CD4-positive, alpha-beta T cell treated with Interleukin-17A for 1 hour (primary cell): ENCODE data around the gene LY6G6C.
"Not testable (repeated sequence)": the region's sequence is repeated elsewhere in the genome, so short reads cannot be mapped to it uniquely, and the experiment has no call there.

Source experiments
- DNase-seq: peaks from one replicate; pipeline ENCODE4 v3.0.0-alpha.2; 2020

Gene LY6G6C

DNA sequence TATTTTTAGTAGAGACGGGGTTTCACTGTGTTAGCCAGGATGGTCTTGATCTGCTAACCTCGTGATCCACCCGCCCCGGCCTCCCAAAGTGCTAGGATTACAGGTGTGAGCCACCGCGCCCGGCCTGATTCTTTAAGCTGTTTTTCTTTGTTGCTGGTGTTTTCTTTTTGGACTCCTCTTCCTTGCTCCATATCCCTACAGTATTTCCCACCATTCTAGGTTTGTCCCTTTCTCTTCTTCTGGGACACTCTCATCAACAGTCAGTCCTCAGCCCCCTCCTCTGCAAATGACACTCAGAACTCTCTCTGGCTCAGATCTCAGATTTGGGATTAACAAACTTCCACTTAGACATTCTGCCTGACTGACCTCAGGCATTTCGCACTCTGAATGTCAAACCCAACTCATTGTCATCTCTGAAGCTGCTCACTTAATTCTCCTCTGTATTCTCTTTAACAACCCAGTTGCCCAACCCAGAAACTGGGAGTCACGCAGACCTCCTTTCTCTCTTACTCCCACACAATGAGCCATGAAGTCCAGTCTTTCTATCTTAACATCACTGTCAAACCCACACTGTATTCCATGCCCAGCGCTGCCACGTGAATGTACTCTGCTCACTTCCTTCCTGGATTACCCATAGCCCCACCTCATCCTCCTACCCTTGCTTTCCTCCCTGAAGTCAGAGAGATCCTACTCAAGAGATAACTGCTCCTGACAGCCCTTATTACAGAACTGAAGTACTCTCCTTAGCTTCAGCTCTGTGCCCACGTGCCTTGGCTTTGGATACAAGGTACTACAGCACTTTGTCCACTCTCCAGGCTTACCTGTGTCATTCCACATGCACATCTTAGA lies 4.2 kb upstream of the LY6G6C start:
- no peak for DNase-seq

DNA sequence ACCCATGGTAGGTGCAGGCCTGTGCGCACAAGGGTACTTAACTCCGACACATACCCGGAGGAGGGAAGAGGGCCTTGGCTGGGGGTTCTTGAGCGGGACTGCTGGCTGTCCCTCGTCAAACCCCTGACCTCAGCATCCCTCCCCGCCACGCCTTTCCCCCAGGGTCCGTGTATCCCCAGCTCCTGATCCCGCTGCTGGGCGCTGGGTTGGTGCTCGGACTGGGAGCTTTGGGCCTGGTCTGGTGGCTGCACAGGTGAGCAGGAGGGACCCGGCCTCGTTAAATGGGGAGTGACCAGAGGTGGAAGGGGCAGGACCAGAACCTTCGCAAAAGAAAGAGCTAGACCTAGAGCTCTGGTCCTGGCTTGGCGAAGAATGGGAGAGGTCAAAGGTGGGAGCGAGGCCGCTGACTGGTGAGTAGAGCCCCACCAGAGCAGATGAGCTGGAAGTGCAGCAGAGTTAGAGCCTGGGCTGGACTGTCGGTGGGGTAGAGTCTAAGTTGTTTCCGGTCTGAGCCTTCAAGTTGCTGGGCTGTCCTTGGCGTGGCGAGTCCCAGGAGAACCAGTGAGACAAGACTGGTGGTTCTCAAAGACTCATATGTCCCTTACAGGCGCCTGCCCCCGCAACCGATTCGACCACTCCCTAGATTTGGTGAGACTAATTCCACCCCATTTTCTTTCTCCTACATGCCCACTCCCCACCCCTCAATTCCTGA lies 2.6 kb upstream of the LY6G6C start:
- no peak for DNase-seq

DNA sequence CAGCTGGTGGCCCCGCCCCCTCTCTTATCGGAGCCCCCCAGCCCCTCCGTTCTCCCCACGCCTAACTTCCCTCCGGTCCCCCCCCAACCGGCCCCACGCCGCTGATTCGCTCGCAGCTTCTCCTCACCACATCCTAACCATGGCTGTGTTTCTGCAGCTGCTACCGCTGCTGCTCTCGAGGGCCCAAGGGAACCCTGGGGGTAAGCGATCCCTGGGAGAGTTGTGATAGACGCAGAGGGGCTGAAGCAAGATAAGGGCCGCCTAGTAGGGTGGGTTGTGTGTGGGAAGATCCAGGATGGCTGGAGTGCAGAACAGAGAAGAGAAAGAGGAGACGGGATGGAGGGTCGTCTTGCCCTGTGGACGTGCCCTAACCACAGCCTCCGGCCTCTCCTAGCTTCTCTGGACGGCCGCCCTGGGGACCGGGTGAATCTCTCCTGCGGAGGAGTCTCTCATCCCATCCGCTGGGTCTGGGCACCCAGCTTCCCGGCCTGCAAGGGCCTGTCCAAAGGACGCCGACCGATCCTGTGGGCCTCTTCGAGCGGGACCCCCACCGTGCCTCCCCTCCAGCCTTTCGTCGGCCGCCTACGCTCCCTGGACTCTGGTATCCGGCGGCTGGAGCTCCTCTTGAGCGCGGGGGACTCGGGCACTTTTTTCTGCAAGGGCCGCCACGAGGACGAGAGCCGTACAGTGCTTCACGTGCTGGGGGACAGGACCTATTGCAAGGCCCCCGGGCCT lies 1.9 kb upstream of the LY6G6C start, which contains the start of gene MPIG6B:
Gene MPIG6B, plus strand, starts transcription at position 129 of the 735 bp plus-strand sequence. Its CDS starts 11 bp downstream, at position 140.
- DNase-seq: no peak

DNA sequence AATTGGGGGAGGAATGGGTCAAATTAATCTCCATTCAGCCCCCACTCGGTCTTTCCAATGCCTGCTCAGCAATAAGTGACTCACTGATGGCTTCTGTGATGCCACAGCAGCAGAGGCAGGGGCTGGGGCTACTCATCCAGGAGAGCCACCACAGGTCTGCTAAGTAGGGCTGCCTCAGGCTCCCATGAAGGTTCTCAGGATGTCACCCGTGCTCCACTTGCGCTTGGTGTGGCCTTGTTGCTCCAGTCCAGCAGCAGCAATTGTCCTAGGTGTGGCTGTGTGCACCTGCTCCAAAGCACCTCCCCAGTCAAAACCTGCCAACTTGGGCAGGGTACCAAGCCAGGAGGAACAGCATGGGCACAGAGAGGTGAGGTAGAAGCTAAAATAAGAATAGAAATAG lies 627 bp upstream of the LY6G6C start:
- DNase-seq: no peak

DNA sequence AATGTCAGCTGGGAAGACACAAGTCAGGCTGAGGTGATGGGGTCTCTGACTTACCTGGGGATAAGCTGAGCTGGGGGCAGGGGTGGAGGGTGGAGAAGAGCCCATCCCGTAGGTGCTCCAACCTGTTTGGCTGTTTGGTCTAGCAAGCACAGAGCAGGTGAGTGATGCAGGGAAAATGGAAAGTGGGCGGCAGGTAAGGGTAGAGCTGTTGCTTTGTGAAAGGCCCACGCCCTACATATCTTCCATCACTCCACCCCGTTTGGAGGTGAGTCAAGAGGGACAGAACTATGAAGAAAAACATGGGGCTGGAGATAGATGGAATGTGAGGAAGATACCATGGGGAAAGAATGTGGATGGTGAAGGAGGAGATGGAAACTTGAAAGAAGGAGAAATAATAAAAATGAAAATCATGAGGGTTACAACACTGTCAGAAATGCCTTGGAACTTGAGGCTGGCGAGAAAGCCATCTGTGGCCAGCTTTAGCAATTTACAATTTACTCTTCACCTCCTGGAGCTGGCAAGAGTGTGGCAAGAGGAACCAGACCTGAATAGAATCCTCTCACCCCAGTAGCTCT lies 1.3 kb downstream of the LY6G6C start:
- DNase-seq: no peak

DNA sequence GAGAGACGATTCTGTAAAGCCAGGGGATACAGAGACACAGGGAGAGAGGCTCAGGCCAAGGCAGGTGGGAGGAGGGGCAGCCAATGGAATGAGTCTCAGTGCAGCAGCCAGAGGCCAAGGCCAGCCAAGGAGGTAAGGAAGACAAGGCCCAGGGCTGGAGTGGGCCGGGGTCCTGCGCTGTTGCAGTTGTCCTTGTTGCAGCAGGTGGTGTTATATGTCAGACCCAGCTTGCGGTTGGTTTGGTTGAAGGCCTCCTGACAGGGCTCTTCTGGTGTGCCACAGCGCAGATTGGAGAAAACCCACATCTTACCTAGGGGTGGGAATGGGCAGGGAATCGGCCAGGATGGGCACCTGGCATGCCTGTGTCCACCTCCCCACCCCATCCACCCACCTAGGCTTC lies 2.5 kb downstream of the LY6G6C start:
- no peak for DNase-seq

DNA sequence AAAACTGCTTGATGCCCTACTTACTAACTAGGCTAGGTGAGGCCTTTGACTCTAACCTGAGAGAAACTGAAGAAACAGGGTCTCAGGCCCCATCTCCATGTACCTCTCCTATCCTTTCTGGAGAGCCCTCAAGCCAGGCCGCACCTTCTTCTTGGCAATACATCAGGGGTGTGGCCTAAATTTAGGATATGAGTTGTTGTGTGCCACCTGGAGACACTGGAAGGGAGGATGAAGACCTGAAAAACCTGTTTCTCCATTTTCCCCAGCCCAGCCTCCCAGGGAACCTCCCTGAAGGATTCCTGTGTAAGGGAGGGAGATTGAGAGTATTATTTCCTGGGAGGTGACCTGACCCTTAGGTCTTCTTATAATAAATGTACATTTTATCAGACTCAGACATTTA lies 3.3 kb downstream of the LY6G6C start:
- DNase-seq: no peak

DNA sequence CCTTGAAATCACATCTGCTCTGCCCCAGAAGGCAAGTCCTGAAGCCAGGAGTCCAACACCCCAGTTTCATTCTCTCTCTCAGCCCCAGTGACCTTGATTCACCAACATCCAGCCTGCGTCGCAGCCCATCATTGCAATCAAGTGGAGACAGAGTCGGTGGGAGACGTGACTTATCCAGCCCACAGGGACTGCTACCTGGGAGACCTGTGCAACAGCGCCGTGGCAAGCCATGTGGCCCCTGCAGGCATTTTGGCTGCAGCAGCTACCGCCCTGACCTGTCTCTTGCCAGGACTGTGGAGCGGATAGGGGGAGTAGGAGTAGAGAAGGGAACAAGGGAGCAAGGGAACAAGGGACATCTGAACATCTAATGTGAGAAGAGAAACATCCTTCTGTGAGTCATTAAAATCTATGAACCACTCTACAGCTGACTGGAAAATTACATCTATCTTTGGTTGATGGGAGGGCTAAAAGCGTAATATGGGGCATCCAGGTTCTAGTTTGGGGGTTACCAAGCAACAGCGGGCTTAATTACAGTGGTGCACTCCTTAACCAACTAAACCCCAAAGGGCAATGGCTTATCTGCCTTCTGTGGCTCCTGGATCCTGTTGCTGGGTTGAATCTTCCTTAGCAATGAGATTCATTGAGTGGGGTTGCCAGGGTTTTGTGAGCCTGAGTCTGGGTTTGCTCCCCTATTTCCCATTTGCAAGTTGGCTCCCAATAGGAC lies 3.9 kb downstream of the LY6G6C start:
- DNase-seq: no peak

DNA sequence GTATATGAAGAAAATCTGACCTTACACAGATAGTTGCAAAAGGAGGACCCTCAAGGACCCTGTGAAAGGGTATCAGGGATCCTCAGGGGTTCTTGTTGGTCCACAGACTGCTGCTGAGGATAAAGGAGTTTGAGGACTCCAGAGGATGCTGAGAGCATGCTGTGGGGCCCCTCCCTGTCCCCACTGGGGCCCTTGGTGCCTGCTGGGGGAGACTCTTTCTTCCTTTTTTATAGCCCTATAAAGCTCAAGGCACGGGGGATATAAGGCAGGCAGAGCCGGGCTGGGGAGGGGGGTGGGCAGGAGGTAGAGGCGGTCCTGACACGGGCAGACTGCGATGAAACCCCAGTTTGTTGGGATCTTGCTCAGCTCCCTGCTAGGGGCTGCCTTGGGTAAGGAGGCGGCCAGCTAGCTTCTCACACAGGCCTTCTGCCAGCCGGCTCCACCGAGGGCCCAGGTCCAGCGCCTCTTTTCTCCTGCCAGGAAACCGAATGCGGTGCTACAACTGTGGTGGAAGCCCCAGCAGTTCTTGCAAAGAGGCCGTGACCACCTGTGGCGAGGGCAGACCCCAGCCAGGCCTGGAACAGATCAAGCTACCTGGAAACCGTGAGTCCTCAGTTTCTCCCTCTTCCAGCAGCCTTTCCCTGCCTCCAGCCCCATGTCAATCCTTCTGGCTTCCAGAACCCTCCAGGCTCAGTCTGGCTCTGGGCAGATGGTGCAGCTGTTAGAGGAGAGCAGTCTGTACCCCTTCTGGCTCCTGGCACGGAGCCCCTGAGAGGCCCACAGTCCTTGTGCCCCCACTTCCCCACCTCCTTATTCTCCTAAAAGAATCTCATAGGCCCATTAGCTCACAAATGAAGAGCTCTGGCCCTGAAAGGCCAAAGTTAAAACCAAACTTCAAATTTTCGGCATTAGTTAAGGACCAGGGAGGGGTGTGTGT lies 6.3 kb downstream of the LY6G6C start, which contains the start of gene LY6G6D:
Gene LY6G6D, plus strand, starts transcription at position 327 of the 937 bp plus-strand sequence. Its CDS starts 8 bp downstream, at position 335.
- no peak for DNase-seq

DNA sequence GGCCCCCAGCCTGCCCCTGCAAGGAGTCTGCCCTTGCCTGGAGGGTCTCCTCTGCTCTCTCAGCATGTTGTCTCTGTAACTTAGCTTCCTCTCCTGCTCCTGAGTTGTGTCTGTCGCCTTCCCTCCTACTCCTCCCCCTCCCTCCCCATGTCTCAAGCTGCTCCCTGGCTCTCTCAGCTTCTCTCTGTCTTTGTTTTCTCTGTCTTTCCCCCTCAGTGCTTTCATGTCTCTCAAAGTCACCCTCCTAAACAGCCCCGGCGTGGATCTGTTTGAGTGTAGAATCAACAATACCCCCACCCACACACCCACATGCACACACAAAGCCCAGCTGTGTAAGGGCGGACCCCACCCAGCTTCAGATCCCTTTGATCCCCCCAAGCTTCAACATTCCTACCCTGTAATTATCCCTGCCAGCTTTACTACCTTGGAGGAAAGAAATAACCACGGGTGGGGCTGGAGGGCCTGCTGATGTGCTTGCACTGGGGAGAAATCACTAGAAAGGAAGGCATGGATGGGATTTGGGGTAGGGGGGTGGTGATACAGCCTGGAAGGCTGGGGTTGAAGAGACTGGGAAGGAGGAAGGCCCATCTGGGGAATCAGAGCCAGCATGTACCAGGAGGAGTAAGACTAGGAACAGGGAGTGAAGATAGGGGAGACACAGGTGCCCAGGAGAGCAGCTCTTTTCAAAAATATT lies 7.4 kb downstream of the LY6G6C start:
- no peak for DNase-seq

DNA sequence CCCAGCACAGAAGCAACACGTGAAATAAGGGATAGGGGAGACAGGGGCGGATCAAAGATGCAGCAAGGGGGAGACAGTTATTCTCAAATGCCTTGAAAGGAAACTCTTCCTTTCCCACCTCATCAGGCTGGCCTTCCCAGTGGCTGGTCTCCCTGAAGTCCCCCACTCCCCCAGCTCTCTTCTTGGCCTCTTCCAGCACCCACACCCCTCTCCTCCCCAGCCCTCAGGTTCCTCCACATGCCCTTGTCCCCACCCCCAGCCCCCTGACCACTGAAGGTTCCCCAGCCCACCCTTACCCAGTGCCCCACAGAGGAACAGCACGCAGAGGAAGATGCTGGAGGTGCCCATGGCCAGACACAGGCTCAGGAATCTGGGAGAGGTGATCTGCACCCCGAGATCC lies 8.1 kb downstream of the LY6G6C start:
- no peak for DNase-seq

DNA sequence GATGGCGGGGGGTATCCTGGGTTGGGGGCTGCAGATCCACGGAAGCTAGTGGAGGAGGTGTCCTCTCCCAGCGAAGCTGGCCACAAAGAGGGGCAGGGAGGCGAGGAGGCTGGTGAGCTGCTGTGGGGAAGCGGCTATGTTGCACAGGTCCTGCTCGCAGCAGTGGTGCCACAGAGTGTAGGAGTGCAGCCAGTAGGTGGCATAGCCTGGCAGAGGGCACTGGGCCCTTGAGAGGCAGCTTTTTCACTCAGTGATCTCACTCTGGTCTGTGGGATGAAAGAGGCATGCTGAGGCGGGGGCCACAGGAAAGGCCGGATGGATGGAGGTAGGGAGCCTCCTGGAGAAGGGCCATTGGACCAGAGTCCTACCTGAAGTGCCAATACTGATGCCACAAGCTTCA lies 9.2 kb downstream of the LY6G6C start:
- DNase-seq: peak; percentile 32

DNA sequence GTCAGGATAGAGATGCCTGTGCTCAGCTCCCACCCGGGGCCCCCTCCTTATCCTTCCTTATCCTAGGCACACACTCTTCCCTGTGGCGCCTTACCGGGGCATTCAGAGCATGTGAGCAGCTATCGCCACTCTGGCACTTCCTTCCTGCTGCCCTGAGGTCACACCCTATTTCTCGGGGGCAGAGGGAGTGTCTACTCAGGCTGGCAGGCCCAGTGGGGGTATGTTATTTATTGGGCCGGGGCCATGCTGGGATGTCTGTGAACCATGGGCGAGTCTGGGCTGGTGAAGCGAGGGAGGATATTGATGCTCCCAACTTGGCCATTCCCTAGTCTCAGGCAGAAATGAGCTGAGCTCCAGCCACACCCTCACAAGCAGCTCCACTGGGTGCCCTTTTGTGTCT lies 10.3 kb downstream of the LY6G6C start:
- no peak for DNase-seq

DNA sequence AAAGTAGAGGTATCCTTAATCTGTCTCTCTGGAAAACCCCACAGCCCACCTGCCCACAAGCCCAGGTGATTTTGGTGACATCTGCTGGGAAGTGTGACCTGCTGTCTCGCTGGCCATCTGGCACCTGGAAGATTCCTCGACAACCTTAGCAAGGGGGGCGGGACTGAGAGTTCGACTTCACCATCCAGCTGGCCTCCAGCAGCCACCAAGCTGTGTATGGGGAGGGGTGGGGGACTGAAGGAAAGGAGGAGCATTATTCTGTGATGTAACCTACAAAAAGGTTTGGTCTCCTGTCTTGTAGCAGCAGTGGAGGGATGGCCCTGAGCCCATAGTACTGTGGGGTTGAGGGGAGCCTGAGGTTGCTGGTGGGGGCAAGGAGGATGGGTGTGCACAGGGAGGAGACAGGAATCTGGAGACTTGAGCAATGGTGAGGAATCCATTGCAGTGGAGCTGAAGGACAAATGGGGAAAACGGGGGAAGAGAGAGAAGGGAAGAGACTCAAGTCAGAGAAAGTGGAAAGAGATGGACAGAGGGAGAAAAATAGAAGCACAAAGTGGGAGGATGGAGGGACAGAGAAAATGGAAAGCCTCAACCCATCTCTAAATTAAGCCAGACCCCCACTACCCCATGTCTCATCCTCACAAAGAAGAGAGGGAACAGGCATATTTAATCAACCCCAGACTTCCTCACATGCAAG lies 10.9 kb downstream of the LY6G6C start:
- no peak for DNase-seq

DNA sequence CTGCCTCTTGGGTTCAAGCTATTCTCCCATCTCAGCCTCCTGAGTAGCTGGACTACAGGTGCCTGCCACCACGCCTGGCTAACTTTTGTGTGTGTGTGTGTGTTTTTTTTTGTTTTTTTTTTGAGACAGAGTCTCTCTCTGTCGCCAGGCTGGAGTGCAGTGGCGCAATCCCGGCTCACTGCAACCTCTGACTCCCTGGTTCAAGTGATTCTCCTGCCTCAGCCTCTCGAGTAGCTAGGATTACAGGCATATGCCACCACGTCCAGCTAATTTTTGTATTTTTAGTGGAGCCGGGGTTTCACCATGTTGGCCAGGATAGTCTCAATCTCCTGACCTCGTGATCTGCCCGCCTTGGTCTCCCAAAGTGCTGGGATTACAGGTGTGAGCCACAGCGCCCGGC lies 12.4 kb downstream of the LY6G6C start:
- DNase-seq: not testable (repeated sequence)

DNA sequence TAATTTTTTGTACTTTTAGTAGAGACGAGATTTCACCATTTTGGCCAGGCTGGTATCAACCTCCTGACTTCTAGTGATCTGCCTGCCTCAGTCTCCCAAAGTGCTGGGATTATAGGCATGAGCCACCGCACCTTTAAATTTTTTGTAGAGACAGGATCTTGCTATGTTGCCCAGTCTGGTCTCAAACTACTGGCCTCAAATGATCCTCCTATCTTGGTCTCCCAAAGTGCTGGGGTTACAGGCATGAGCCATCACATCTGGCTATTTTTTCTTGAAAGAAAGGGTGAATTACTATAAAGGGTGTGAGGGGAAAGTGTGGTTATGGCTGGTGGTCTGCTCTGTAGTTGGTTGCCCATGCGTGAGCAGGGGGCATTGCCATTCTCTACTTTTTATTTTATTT lies 13.3 kb downstream of the LY6G6C start:
- no peak for DNase-seq

DNA sequence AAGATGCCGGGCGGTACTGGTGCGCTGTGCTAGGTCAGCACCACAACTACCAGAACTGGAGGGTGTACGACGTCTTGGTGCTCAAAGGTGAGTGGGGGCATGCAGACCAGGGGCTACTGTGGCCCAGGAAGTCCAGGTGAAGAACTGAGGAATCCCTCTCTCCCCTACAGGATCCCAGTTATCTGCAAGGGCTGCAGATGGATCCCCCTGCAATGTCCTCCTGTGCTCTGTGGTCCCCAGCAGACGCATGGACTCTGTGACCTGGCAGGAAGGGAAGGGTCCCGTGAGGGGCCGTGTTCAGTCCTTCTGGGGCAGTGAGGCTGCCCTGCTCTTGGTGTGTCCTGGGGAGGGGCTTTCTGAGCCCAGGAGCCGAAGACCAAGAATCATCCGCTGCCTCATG lies 13.8 kb downstream of the LY6G6C start:
- no peak for DNase-seq

DNA sequence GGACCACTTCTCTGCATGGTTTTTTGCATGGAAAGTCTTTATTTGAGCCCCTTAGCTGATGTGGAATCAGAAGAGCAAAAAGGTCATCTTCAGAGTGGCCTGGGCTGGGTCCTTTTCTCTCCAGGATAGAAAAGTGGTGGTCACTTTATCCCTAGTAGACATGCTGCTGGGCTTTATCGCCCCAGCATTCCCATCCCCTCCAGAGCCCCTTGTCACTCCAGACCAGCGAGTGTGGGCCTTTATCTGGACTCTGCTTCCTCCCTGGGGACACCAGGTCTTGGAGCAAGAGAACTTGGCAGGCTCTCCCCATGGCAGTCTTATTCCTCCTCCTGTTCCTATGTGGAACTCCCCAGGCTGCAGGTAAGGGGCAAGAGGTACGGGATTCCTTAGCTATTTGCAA lies 14.9 kb downstream of the LY6G6C start, which contains the start of gene LY6G6F:
Gene LY6G6F, plus strand, starts transcription at position 268 of the 400 bp plus-strand sequence. Its CDS starts 41 bp downstream, at position 309.
- DNase-seq: no peak

DNA sequence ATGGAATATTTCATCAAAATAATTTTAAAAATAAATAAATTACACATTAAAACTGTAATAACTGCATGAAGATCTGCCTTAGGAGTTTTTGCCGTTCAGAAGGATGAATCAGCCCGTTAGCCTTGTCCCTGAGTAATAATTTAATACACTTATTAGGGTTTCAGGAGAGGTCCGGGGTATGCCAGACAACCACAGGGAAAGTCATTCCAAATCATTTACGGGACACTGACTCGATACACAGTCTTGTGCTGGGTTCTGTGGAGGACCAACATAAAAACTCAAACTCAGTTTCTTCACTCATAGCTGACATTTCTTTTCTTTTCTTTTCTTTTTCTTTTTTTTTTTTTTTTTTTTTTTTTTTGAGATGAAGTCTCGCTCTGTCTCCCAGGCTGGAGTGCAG lies 15.6 kb downstream of the LY6G6C start:
- DNase-seq: no peak
